Measurements from ENCODE around the gene C3orf20.

The C3orf20 gene

DNA sequence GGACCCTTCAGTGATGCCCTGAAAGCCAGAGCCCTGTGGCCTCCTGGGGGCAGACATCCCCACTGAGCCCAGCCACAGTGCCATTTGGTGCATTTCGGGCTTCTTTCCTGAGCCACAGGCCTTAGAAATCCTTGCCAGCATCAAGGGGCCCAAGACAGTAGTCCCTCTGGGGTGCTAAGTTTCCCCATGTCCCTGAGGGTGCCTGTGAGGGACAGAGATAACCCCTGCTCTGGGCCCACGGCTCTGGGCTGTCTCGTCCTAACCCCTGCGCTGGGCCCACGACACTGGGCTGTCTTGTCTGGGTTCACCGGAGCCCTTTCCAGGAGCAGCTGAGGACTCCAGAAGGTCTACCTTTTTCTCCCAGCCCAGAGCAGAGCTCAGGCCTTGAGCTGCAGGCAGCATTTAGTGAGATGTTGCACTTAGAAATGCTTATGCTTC lies 98.8 kb downstream of the C3orf20 start:
- TF ChIP-seq, protein P1, sequence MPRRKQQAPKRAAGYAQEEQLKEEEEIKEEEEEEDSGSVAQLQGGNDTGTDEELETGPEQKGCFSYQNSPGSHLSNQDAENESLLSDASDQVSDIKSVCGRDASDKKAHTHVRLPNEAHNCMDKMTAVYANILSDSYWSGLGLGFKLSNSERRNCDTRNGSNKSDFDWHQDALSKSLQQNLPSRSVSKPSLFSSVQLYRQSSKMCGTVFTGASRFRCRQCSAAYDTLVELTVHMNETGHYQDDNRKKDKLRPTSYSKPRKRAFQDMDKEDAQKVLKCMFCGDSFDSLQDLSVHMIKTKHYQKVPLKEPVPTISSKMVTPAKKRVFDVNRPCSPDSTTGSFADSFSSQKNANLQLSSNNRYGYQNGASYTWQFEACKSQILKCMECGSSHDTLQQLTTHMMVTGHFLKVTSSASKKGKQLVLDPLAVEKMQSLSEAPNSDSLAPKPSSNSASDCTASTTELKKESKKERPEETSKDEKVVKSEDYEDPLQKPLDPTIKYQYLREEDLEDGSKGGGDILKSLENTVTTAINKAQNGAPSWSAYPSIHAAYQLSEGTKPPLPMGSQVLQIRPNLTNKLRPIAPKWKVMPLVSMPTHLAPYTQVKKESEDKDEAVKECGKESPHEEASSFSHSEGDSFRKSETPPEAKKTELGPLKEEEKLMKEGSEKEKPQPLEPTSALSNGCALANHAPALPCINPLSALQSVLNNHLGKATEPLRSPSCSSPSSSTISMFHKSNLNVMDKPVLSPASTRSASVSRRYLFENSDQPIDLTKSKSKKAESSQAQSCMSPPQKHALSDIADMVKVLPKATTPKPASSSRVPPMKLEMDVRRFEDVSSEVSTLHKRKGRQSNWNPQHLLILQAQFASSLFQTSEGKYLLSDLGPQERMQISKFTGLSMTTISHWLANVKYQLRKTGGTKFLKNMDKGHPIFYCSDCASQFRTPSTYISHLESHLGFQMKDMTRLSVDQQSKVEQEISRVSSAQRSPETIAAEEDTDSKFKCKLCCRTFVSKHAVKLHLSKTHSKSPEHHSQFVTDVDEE (CRISPR knock-in tag; IDR thresholded peaks at IDR 0.05): no peak
- no peak for TF ChIP-seq ZFP30 (CRISPR knock-in tag; IDR thresholded peaks at IDR 0.05)
- no peak for TF ChIP-seq ESRRG (CRISPR knock-in tag; IDR thresholded peaks at IDR 0.05)
- no peak for ATAC-seq

DNA sequence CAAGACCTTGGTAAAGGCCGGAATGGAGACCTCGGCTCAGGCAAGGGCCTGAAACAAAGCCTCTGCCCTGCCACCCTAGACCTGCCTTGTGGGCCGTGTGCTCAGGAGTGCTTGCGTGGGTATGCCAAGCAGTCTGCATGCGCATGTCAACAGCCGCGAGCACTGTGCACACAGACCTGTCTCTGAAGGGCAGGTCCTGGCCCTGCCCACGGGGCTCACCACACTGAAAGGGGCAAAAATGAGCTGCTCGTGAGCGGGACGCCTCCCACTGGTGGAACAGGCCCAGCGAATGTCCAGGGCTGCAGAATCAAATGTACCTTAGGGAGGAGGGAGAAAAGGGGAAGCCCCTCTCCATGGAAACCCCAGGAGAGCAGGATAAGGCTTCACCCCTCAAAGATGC lies 99.5 kb downstream of the C3orf20 start:
- ATAC-seq: no peak
- TF ChIP-seq ARNTL (CRISPR knock-in tag; IDR thresholded peaks at IDR 0.05; ENCODE audit: borderline replicate concordance, low read depth): no peak
- no peak for TF ChIP-seq ZFP3 (CRISPR knock-in tag; IDR thresholded peaks at IDR 0.05)
- no peak for TF ChIP-seq TOX (CRISPR knock-in tag; IDR thresholded peaks at IDR 0.05; ENCODE audit: borderline replicate concordance)
- no peak for TF ChIP-seq OSR1 (CRISPR knock-in tag; IDR thresholded peaks at IDR 0.05)
- TF ChIP-seq, protein P2, sequence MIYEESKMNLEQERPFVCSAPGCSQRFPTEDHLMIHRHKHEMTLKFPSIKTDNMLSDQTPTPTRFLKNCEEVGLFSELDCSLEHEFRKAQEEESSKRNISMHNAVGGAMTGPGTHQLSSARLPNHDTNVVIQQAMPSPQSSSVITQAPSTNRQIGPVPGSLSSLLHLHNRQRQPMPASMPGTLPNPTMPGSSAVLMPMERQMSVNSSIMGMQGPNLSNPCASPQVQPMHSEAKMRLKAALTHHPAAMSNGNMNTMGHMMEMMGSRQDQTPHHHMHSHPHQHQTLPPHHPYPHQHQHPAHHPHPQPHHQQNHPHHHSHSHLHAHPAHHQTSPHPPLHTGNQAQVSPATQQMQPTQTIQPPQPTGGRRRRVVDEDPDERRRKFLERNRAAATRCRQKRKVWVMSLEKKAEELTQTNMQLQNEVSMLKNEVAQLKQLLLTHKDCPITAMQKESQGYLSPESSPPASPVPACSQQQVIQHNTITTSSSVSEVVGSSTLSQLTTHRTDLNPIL (CRISPR knock-in tag; IDR thresholded peaks at IDR 0.05; ENCODE audit: low read depth): no peak

DNA sequence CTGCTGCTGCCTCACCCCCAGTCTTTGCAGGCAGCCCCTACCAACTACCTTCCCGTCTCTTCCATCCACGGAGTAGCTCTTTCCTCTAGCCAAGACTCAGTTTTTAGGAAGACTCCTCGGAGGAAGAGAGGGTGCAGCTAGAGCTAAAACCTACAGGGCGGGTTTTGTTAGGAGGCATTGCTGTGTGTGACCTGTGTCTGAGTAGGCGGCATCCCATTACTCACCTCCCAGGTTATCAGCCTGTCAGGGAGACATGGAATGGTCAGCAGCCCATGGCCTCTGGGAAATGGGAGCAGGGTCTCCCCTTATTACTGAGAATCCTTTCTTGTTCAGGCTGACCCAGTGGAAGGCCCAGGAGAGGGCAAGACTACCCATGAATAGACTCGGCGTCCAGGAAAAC lies 100.1 kb downstream of the C3orf20 start:
- no peak for ATAC-seq
- TF ChIP-seq, protein P3, sequence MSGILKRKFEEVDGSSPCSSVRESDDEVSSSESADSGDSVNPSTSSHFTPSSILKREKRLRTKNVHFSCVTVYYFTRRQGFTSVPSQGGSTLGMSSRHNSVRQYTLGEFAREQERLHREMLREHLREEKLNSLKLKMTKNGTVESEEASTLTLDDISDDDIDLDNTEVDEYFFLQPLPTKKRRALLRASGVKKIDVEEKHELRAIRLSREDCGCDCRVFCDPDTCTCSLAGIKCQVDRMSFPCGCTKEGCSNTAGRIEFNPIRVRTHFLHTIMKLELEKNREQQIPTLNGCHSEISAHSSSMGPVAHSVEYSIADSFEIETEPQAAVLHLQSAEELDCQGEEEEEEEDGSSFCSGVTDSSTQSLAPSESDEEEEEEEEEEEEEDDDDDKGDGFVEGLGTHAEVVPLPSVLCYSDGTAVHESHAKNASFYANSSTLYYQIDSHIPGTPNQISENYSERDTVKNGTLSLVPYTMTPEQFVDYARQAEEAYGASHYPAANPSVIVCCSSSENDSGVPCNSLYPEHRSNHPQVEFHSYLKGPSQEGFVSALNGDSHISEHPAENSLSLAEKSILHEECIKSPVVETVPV (CRISPR knock-in tag; IDR thresholded peaks at IDR 0.05): no peak
- no peak for TF ChIP-seq BACH2 (CRISPR knock-in tag; IDR thresholded peaks at IDR 0.05; ENCODE audit: borderline replicate concordance)
- no peak for TF ChIP-seq CSDC2 (CRISPR knock-in tag; IDR thresholded peaks at IDR 0.05)
- TF ChIP-seq ZFP30 (CRISPR knock-in tag; IDR thresholded peaks at IDR 0.05): no peak
- no peak for TF ChIP-seq RARB (CRISPR knock-in tag; IDR thresholded peaks at IDR 0.05)
- TF ChIP-seq, protein P2 (CRISPR knock-in tag; IDR thresholded peaks at IDR 0.05; ENCODE audit: low read depth): no peak

DNA sequence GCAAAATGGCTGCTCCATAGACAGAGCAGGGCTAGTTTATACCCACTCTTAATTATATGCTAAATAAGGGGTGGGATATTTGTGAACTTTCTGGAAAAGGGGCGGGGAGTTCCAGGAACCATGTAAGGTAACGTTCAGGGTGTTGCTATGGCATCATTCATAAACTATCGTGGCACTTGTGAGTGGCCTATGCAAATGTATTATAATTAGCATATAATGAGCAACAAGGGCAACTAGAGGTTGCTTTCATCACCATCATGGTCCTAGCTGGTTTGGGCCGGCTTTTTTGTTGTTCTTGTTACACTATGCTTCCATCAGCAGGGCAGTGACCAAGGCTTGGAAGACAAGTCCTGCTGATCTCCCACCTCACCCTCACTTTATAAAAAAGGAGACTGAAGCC lies 100.6 kb downstream of the C3orf20 start:
- TF ChIP-seq OSR1 (CRISPR knock-in tag; IDR thresholded peaks at IDR 0.05): no peak
- TF ChIP-seq ZFP30 (CRISPR knock-in tag; IDR thresholded peaks at IDR 0.05): no peak
- no peak for TF ChIP-seq ZNF8 (CRISPR knock-in tag; IDR thresholded peaks at IDR 0.05)
- no peak for ATAC-seq

DNA sequence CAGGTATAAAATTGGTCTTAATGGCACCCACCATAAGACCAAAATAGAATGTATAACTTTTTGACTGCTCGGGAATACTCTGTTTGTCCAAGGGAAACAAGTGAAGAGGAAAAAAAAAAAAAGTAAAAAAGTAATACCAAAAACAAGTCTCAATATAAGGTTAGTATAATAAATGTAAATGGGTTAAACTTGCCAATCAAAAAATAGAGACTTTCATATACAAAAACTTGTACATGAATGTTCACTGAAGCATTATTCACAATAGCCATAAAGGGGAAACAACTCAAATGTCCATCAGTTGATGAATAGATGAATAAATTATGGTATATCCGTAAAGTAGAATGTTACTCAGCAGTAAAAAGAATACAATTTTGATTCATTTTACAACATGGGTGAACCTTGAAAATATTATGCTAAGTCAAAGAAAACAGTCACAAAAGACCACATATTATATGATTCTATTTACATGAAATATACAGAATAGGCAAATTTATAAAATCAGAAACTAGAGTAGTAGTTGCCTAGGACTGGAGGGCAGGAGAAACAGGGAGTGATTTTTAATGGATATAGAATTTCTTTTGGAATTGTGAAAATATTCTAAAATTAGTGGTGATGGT lies 104.2 kb downstream of the C3orf20 start:
- ATAC-seq: no peak
- TF ChIP-seq ARNTL (CRISPR knock-in tag; IDR thresholded peaks at IDR 0.05; ENCODE audit: borderline replicate concordance, low read depth): no peak
- TF ChIP-seq ISL1 (CRISPR knock-in tag; IDR thresholded peaks at IDR 0.05): no peak
- TF ChIP-seq ZNF565 (CRISPR knock-in tag; conservative IDR thresholded peaks at IDR 0.05; ENCODE audit: low read depth): no peak
- TF ChIP-seq PPARA (CRISPR knock-in tag; IDR thresholded peaks at IDR 0.05; ENCODE audit: borderline replicate concordance): no peak
- TF ChIP-seq TOX (CRISPR knock-in tag; IDR thresholded peaks at IDR 0.05; ENCODE audit: borderline replicate concordance): no peak
- no peak for TF ChIP-seq SNAI2 (CRISPR knock-in tag; IDR thresholded peaks at IDR 0.05)
- TF ChIP-seq RARB (CRISPR knock-in tag; IDR thresholded peaks at IDR 0.05): no peak
- TF ChIP-seq TCF4 (CRISPR knock-in tag; IDR thresholded peaks at IDR 0.05; ENCODE audit: borderline replicate concordance): no peak
- TF ChIP-seq ZFP30 (CRISPR knock-in tag; IDR thresholded peaks at IDR 0.05): no peak
- no peak for TF ChIP-seq ZNF70 (CRISPR knock-in tag; IDR thresholded peaks at IDR 0.05)
- no peak for TF ChIP-seq ZFP3 (CRISPR knock-in tag; IDR thresholded peaks at IDR 0.05)
- TF ChIP-seq, protein P4, sequence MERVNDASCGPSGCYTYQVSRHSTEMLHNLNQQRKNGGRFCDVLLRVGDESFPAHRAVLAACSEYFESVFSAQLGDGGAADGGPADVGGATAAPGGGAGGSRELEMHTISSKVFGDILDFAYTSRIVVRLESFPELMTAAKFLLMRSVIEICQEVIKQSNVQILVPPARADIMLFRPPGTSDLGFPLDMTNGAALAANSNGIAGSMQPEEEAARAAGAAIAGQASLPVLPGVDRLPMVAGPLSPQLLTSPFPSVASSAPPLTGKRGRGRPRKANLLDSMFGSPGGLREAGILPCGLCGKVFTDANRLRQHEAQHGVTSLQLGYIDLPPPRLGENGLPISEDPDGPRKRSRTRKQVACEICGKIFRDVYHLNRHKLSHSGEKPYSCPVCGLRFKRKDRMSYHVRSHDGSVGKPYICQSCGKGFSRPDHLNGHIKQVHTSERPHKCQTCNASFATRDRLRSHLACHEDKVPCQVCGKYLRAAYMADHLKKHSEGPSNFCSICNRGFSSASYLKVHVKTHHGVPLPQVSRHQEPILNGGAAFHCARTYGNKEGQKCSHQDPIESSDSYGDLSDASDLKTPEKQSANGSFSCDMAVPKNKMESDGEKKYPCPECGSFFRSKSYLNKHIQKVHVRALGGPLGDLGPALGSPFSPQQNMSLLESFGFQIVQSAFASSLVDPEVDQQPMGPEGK (CRISPR knock-in tag; IDR thresholded peaks at IDR 0.05; ENCODE audit: borderline replicate concordance): no peak
- no peak for TF ChIP-seq ZC3H10 (CRISPR knock-in tag; IDR thresholded peaks at IDR 0.05)
- no peak for TF ChIP-seq BACH2 (CRISPR knock-in tag; IDR thresholded peaks at IDR 0.05; ENCODE audit: borderline replicate concordance)
- TF ChIP-seq ZNF8 (CRISPR knock-in tag; IDR thresholded peaks at IDR 0.05): no peak
- TF ChIP-seq, protein P5, sequence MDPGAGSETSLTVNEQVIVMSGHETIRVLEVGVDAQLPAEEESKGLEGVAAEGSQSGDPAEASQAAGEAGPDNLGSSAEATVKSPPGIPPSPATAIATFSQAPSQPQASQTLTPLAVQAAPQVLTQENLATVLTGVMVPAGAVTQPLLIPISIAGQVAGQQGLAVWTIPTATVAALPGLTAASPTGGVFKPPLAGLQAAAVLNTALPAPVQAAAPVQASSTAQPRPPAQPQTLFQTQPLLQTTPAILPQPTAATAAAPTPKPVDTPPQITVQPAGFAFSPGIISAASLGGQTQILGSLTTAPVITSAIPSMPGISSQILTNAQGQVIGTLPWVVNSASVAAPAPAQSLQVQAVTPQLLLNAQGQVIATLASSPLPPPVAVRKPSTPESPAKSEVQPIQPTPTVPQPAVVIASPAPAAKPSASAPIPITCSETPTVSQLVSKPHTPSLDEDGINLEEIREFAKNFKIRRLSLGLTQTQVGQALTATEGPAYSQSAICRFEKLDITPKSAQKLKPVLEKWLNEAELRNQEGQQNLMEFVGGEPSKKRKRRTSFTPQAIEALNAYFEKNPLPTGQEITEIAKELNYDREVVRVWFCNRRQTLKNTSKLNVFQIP (CRISPR knock-in tag; IDR thresholded peaks at IDR 0.05; ENCODE audit: borderline replicate concordance, low read depth): no peak
- TF ChIP-seq ESRRG (CRISPR knock-in tag; IDR thresholded peaks at IDR 0.05): no peak
